GM12874 (cell line): ENCODE data around the gene CREB5.

Source experiments
- CTCF ChIP-seq: IDR thresholded peaks from 2 replicates; pipeline ENCODE4 v1.5.1; 2011; ENCODE audit warnings: low read depth, mild to moderate bottlenecking, control low read depth, low read length, moderate library complexity; ENCODE audit not compliant: insufficient read depth

CREB5 gene

DNA sequence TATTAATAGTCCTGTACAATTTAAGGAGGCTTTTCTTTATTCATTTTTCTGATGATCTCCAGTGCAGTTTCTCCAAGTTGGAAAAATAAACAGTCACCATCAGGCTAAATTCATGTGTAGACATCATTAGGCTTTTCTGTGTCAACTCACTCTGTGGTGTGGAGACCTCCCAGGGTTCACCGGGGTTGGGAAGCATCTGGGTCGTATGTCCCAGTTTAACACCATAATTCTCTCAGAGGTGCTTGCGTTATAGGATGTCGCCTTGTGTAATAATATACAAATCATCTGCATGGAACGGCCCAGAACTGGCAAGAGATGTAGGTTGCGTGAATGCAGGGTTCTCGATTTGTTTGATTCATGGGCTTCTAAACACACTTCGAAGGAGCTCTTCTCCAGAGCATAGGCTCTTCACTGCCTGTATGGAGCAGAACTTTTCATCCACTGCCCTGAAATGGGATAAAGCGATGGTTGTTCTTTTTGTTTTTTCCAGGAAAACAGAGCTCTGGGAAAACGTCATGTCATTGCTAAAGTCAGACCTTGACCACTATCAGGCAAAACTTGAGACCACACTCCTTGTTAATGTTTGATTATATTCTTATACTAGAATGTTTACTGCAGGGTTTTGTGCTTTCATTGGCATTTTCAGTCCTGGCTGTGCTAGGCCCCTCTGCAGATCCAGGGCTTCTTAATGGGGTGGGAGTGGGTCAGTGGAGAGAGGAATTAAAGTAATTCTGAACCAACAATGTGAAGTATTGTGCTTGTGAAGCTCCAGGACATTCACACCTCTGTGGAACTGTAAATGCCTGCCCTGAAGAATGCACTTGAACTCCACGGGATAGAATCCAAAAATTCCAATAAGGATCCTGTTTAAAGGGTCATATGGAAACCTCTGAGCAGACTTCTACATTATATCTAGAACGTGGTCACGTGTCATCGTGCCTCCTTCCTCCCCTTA is 373.0 kb downstream of the CREB5 start:
- TF ChIP-seq CTCF, result no peak

- TF ChIP-seq CTCF, result no peak
These were observed 374.8 kb downstream of the CREB5 start for GRCh38 chr7:28787106-28787505.

DNA sequence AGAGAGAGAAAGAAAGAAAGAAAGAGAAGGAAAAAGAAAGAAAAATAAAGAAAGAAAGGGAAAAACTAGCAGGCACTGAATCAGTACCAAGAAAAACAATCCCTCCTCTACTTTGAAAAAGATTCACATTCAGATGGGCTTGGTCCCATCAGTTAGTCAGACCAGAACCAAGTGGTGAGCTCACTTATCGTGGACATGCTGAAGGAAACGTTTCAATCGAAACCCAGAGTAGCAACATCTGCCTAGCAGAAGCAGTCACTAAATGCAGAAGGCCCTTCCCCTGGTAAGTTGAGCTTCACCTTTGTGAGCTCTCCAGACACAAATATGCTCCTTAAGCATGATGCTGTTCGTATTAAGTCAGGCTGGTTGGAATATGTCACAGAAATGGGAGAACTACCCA is 378.1 kb downstream of the CREB5 start:
- TF ChIP-seq CTCF, result no peak

DNA sequence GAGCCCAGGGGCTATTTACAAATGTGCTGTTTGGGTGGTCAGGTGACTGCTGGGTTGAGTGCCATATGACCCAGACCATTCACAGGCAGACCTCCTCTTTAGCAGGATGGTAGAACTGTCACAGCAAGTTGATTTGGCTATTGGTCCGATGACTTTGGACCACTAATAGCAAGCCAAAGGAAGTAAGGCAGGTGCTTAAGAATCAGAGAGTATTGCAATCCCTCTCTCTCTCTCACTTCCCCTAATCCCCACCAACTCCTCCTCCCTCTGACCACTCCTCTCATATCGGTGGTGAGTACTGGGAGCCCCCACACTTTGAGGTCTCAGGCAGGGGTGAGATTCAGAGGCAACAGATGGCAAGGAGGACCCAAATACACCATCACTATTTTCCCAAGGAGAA is 380.5 kb downstream of the CREB5 start:
- TF ChIP-seq CTCF, result no peak

- TF ChIP-seq CTCF, result no peak
These were observed 381.2 kb downstream of the CREB5 start for GRCh38 chr7:28793381-28794085.

- no peak for TF ChIP-seq CTCF
These were observed 386.0 kb downstream of the CREB5 start for GRCh38 chr7:28798274-28798673.

DNA sequence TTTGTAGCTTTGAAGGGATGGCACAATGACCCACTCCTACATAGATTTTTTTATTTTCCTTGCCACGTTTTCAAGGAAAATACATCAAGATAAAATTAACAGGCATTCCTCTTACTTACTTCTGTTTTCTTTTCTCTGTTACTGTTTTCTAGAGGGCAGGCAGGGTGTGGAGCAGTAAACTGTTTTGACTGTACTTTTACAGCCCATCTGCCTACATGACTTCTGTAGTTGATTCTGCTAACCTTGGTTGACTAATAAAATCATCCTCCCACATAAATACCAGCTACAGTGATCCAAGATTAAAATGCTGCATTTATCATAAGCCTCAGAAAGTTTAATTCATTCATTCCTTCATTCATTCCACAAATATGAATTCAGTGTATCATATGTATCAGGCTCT is 387.3 kb downstream of the CREB5 start:
- no peak for TF ChIP-seq CTCF
